T-helper 2 cell treated with Interferon-gamma antibody and Interleukin-4, amounts not matched to agents 5 μg/mL and 100 μg/mL, for 36 hours (primary cell): ENCODE data around the gene TIPARP.

Source experiments
- DNase-seq: peaks from one replicate; pipeline ENCODE4 v3.0.0; 2021; ENCODE audit warnings: low spot score
- H3K27ac Mint-ChIP-seq: one replicate; pipeline ENCODE4 v1.8.0; 2021; ENCODE audit warnings: mild to moderate bottlenecking, mixed read lengths
- H3K27me3 Mint-ChIP-seq: one replicate; pipeline ENCODE4 v1.8.0; 2021; ENCODE audit warnings: low read depth, mixed read lengths
- H3K36me3 Mint-ChIP-seq: one replicate; pipeline ENCODE4 v1.8.0; 2021; ENCODE audit warnings: low read depth, mixed read lengths
- H3K4me1 Mint-ChIP-seq: one replicate; pipeline ENCODE4 v1.8.0; 2021; ENCODE audit warnings: low read depth, mixed read lengths
- H3K4me3 Mint-ChIP-seq: one replicate; pipeline ENCODE4 v1.8.0; 2022; ENCODE audit warnings: mild to moderate bottlenecking, moderate library complexity, mixed read lengths
- H3K9me3 Mint-ChIP-seq: one replicate; pipeline ENCODE4 v1.8.0; 2021; ENCODE audit warnings: mixed read lengths

Gene TIPARP

GRCh38 chr3:156675830-156676767 is 1.7 kb downstream of the TIPARP start:
- peaks cover 4% of the 10 kb centered on the region for H3K27me3 Mint-ChIP-seq
- H3K36me3 Mint-ChIP-seq, result peaks cover 55% of the 10 kb centered on the region
- peak overlapping the region; percentile 96 for H3K27ac Mint-ChIP-seq
- peaks cover 57% of the 10 kb centered on the region for H3K4me1 Mint-ChIP-seq
- peak overlapping the region; percentile 92 for H3K4me3 Mint-ChIP-seq
- DNase-seq, result no peak
- peaks cover 3% of the 10 kb centered on the region for H3K9me3 Mint-ChIP-seq

GRCh38 chr3:156676768-156677479 is 2.5 kb downstream of the TIPARP start:
- DNase-seq, result peak; percentile 40
- Mint-ChIP-seq H3K4me1 (peaks cover 63% of the 10 kb centered on the region), H3K36me3 (peaks cover 61% of the 10 kb centered on the region)

GRCh38 chr3:156677536-156677935 is 3.1 kb downstream of the TIPARP start:
- peak overlapping the region; percentile 96 for H3K27ac Mint-ChIP-seq

More at GRCh38 chr3:156676768-156677479, 2.5 kb downstream of the TIPARP start:
- Mint-ChIP-seq H3K4me3 (peak overlapping the region; percentile 92), H3K27me3 (peaks cover 3% of the 10 kb centered on the region), H3K9me3 (peaks cover 3% of the 10 kb centered on the region), H3K27ac (peak overlapping the region; percentile 96)

GRCh38 chr3:156678197-156678596 is 3.8 kb downstream of the TIPARP start:
- Mint-ChIP-seq H3K9me3 (peaks cover 3% of the 10 kb centered on the region), H3K4me3 (peak overlapping the region; percentile 92), H3K27me3 (no peaks in the 10 kb centered on the region), H3K27ac (peak overlapping the region; percentile 96), H3K36me3 (peaks cover 67% of the 10 kb centered on the region), H3K4me1 (peaks cover 62% of the 10 kb centered on the region)
- no peak for DNase-seq

More at GRCh38 chr3:156677536-156677935, 3.1 kb downstream of the TIPARP start:
- Mint-ChIP-seq H3K36me3 (peaks cover 64% of the 10 kb centered on the region), H3K27me3 (no peaks in the 10 kb centered on the region), H3K9me3 (peaks cover 3% of the 10 kb centered on the region), H3K4me3 (peak overlapping the region; percentile 92), H3K4me1 (peaks cover 66% of the 10 kb centered on the region)
- no peak for DNase-seq

- Mint-ChIP-seq H3K36me3 (peaks cover 73% of the 10 kb centered on the region), H3K27me3 (no peaks in the 10 kb centered on the region), H3K4me3 (peak overlapping the region; percentile 76), H3K27ac (no peak overlapping the region), H3K9me3 (no peaks in the 10 kb centered on the region), H3K4me1 (peaks cover 63% of the 10 kb centered on the region)
- DNase-seq, result no peak
These were observed 6.0 kb downstream of the TIPARP start for GRCh38 chr3:156680243-156680914.

- H3K4me1 Mint-ChIP-seq, result peaks cover 69% of the 10 kb centered on the region
- peak overlapping the region; percentile 76 for H3K4me3 Mint-ChIP-seq
- no peak for DNase-seq
- H3K9me3 Mint-ChIP-seq, result no peaks in the 10 kb centered on the region
- no peaks in the 10 kb centered on the region for H3K27me3 Mint-ChIP-seq
- no peak overlapping the region for H3K27ac Mint-ChIP-seq
- H3K36me3 Mint-ChIP-seq, result peaks cover 74% of the 10 kb centered on the region
These were observed 6.6 kb downstream of the TIPARP start for GRCh38 chr3:156681002-156681401.

GRCh38 chr3:156682501-156682900 is 8.1 kb downstream of the TIPARP start:
- H3K4me3 Mint-ChIP-seq, result peak overlapping the region; percentile 36
- peaks cover 66% of the 10 kb centered on the region for H3K36me3 Mint-ChIP-seq
- no peak for DNase-seq
- no peaks in the 10 kb centered on the region for H3K9me3 Mint-ChIP-seq
- H3K27me3 Mint-ChIP-seq, result no peaks in the 10 kb centered on the region
- no peak overlapping the region for H3K27ac Mint-ChIP-seq
- peaks cover 65% of the 10 kb centered on the region for H3K4me1 Mint-ChIP-seq

GRCh38 chr3:156682963-156683362 is 8.6 kb downstream of the TIPARP start:
- Mint-ChIP-seq H3K36me3 (peaks cover 64% of the 10 kb centered on the region), H3K27me3 (no peaks in the 10 kb centered on the region), H3K27ac (no peak overlapping the region), H3K4me3 (peak overlapping the region; percentile 36), H3K9me3 (no peaks in the 10 kb centered on the region), H3K4me1 (peaks cover 65% of the 10 kb centered on the region)
- no peak for DNase-seq

GRCh38 chr3:156685198-156685597 is 10.8 kb downstream of the TIPARP start:
- Mint-ChIP-seq H3K36me3 (peaks cover 60% of the 10 kb centered on the region), H3K27me3 (no peaks in the 10 kb centered on the region), H3K9me3 (no peaks in the 10 kb centered on the region), H3K27ac (peak overlapping the region; percentile 15), H3K4me1 (peaks cover 68% of the 10 kb centered on the region), H3K4me3 (peak overlapping the region; percentile 71)
- DNase-seq, result no peak

GRCh38 chr3:156685752-156686151 is 11.4 kb downstream of the TIPARP start:
- Mint-ChIP-seq H3K4me3 (peak overlapping the region; percentile 71), H3K27me3 (no peaks in the 10 kb centered on the region), H3K4me1 (peaks cover 66% of the 10 kb centered on the region), H3K27ac (peak overlapping the region; percentile 13), H3K36me3 (peaks cover 57% of the 10 kb centered on the region), H3K9me3 (no peaks in the 10 kb centered on the region)
- DNase-seq, result no peak

- Mint-ChIP-seq H3K9me3 (no peaks in the 10 kb centered on the region), H3K36me3 (peaks cover 55% of the 10 kb centered on the region), H3K27ac (peak overlapping the region; percentile 56), H3K4me3 (peak overlapping the region; percentile 42), H3K4me1 (peaks cover 64% of the 10 kb centered on the region), H3K27me3 (no peaks in the 10 kb centered on the region)
- no peak for DNase-seq
These were observed 12.6 kb downstream of the TIPARP start for GRCh38 chr3:156687023-156687422.

GRCh38 chr3:156688632-156689452 is 14.5 kb downstream of the TIPARP start:
- no peaks in the 10 kb centered on the region for H3K9me3 Mint-ChIP-seq
- H3K4me1 Mint-ChIP-seq, result peaks cover 65% of the 10 kb centered on the region
- peak overlapping the region; percentile 10 for H3K27ac Mint-ChIP-seq
- H3K36me3 Mint-ChIP-seq, result peaks cover 58% of the 10 kb centered on the region
- H3K27me3 Mint-ChIP-seq, result no peaks in the 10 kb centered on the region
- no peak for DNase-seq
- peak overlapping the region; percentile 35 for H3K4me3 Mint-ChIP-seq

- Mint-ChIP-seq H3K36me3 (peaks cover 62% of the 10 kb centered on the region), H3K9me3 (no peaks in the 10 kb centered on the region), H3K4me1 (peaks cover 65% of the 10 kb centered on the region), H3K27ac (peak overlapping the region; percentile 67), H3K27me3 (no peaks in the 10 kb centered on the region), H3K4me3 (peak overlapping the region; percentile 36)
- DNase-seq, result no peak
These were observed 15.2 kb downstream of the TIPARP start for GRCh38 chr3:156689608-156690007.
